H1 (cell line): ENCODE data around the gene APBA2. TPM values are rescaled to one million over a fixed set of nuclear protein-coding genes. Genes with fewer than 3 reads are reported as not detected.
"Not testable (repeated sequence)": the region's sequence is repeated elsewhere in the genome, so short reads cannot be mapped to it uniquely, and the experiment has no call there.

Experiments
- CTCF ChIA-PET: fragments of 300-600 bp; sonication (Branson Sonifier 250); formaldehyde crosslinking; loops from one replicate; lab custom pipeline; 2021; ENCODE audit not compliant: partially characterized antibody; lab: Charles Lee
- POLR2A ChIA-PET: fragments of 300-600 bp; sonication (Branson Sonifier 250); formaldehyde crosslinking; loops from one replicate; lab custom pipeline; 2021; ENCODE audit warnings: inconsistent platforms; ENCODE audit not compliant: partially characterized antibody; lab: Charles Lee
- DNase-seq, 2 experiments: peaks; one replicate each; pipeline versions ENCODE4 v3.0.0 to v3.0.0-alpha.2; 2010 to 2022; ENCODE audit warnings: low spot score in 2 of 2, low read depth in 1 of 2, mixed read lengths in 1 of 2
- FAIRE-seq: peaks from 2 replicates; lab custom pipeline; 2011; peaks lifted over from hg19 to GRCh38; lab: Jason Lieb, UNC
- H2AFZ ChIP-seq: 2 replicates; pipeline ENCODE4 v1.8.1; 2012; ENCODE audit warnings: low read length, inconsistent platforms
- H2AK5ac ChIP-seq: 2 replicates; pipeline ENCODE4 v1.6.1; 2013; ENCODE audit warnings: low read depth, low read length
- H2BK120ac ChIP-seq: replicated peaks from 2 replicates; pipeline ENCODE3; 2013; ENCODE audit warnings: low read depth, low read length, inconsistent platforms
- H2BK12ac ChIP-seq: 2 replicates; pipeline ENCODE4 v1.6.1; 2013; ENCODE audit warnings: low read depth, low read length
- H2BK15ac ChIP-seq: 2 replicates; pipeline ENCODE4 v1.6.1; 2013; ENCODE audit warnings: low read length
- H2BK20ac ChIP-seq: 2 replicates; pipeline ENCODE4 v1.6.1; 2013; ENCODE audit warnings: low read length
- H2BK5ac ChIP-seq: 2 replicates; pipeline ENCODE4 v1.6.1; 2013; ENCODE audit warnings: low read depth, low read length
- H3K14ac ChIP-seq: 2 replicates; pipeline ENCODE4 v1.6.1; 2013; ENCODE audit warnings: inconsistent platforms; ENCODE audit not compliant: insufficient read length
- H3K18ac ChIP-seq: 2 replicates; pipeline ENCODE4 v1.6.1; 2013; ENCODE audit warnings: low read length; ENCODE audit errors: extremely low read depth
- H3K23ac ChIP-seq: 2 replicates; pipeline ENCODE4 v1.6.1; 2013; ENCODE audit warnings: inconsistent platforms; ENCODE audit not compliant: insufficient read length
- H3K23me2 ChIP-seq: 2 replicates; pipeline ENCODE4 v1.6.1; 2013; ENCODE audit warnings: low read depth, low read length
- H3K27ac ChIP-seq: 2 replicates; pipeline ENCODE4 v1.6.1; 2011; ENCODE audit warnings: low read depth, low read length, inconsistent platforms
- H3K27me3 ChIP-seq, 4 experiments: replicated peaks in 1 of 4; 1 replicate in 1 of 4; 2 replicates in 3 of 4; pipeline versions ENCODE4 v1.6.1 to v1.8.1; 2011 to 2013; ENCODE audit warnings: low read length in 3 of 4, mild to moderate bottlenecking in 3 of 4, inconsistent platforms in 2 of 4, mixed read lengths in 2 of 4, moderate library complexity in 1 of 4; ENCODE audit not compliant: control insufficient read depth in 3 of 4, insufficient read depth in 3 of 4; ENCODE audit errors: extremely low read depth in 1 of 4
- H3K36me3 ChIP-seq, 4 experiments: 2 replicates each; pipeline versions ENCODE4 v1.6.1 to v1.8.1; 2011 to 2013; ENCODE audit warnings: mild to moderate bottlenecking in 4 of 4, low read length in 3 of 4, moderate library complexity in 2 of 4, control low read depth in 1 of 4, inconsistent platforms in 1 of 4; ENCODE audit not compliant: insufficient read depth in 4 of 4, control insufficient read depth in 2 of 4
- H3K4ac ChIP-seq: replicated peaks from 2 replicates; pipeline ENCODE3; 2013; ENCODE audit warnings: low read length, low read depth, mixed read lengths, inconsistent platforms; ENCODE audit not compliant: insufficient read length
- H3K4me1 ChIP-seq, 4 experiments: replicated peaks in 1 of 4; 1 replicate in 1 of 4; 2 replicates in 3 of 4; pipeline versions ENCODE4 v1.6.1 to v1.8.1; 2011 to 2013; ENCODE audit warnings: low read length in 3 of 4, inconsistent platforms in 2 of 4, mixed read lengths in 1 of 4; ENCODE audit not compliant: insufficient read depth in 4 of 4, control insufficient read depth in 3 of 4
- H3K4me2 ChIP-seq, 2 experiments: 2 replicates each; pipeline versions ENCODE4 v1.6.1 to v1.8.1; 2011 to 2013; ENCODE audit warnings: low read depth in 2 of 2, low read length in 2 of 2, control low read depth in 1 of 2, inconsistent platforms in 1 of 2, mild to moderate bottlenecking in 1 of 2; ENCODE audit not compliant: insufficient read depth in 1 of 2
- H3K4me3 ChIP-seq, 4 experiments: fragments of 200-600, 300-600 bp in 1 of 4; sonication (generic), shearing (Covaris generic), sonication (Bioruptor Twin) in 1 of 4; 2 replicates each; pipeline versions ENCODE4 v1.5.1 to v1.8.1; 2011 to 2016; ENCODE audit warnings: low read length in 4 of 4, low read depth in 3 of 4, control low read depth in 2 of 4, inconsistent platforms in 2 of 4, mild to moderate bottlenecking in 2 of 4, mixed read lengths in 1 of 4, moderate library complexity in 1 of 4; ENCODE audit not compliant: insufficient read depth in 2 of 4; ENCODE audit errors: extremely low read depth in 1 of 4
- H3K56ac ChIP-seq: replicated peaks from 2 replicates; pipeline ENCODE3; 2013; ENCODE audit warnings: low read depth, mild to moderate bottlenecking, mixed read lengths, low read length, inconsistent platforms; ENCODE audit not compliant: insufficient read length
- H3K79me1 ChIP-seq: 2 replicates; pipeline ENCODE4 v1.6.1; 2013; ENCODE audit warnings: low read depth, low read length, control low read depth
- H3K79me2 ChIP-seq, 2 experiments: 2 replicates each; pipeline versions ENCODE4 v1.6.1 to v1.8.1; 2012 to 2013; ENCODE audit warnings: low read length in 2 of 2, mild to moderate bottlenecking in 2 of 2, inconsistent platforms in 1 of 2; ENCODE audit not compliant: insufficient read depth in 2 of 2, control insufficient read depth in 1 of 2
- H3K9ac ChIP-seq, 4 experiments: replicated peaks in 1 of 4; 1 replicate in 1 of 4; 2 replicates in 3 of 4; pipeline versions ENCODE4 v1.6.1 to v1.8.1; 2011 to 2013; ENCODE audit warnings: low read depth in 3 of 4, low read length in 3 of 4, control low read depth in 2 of 4, mild to moderate bottlenecking in 2 of 4, moderate library complexity in 2 of 4, inconsistent platforms in 1 of 4; ENCODE audit errors: extremely low read depth in 1 of 4
- H3K9me3 ChIP-seq, 2 experiments: 2 replicates each; pipeline versions ENCODE4 v1.6.1 to v1.8.1; 2012 to 2013; ENCODE audit warnings: mild to moderate bottlenecking in 2 of 2, moderate library complexity in 2 of 2, control low read depth in 1 of 2, inconsistent platforms in 1 of 2, low read depth in 1 of 2, low read length in 1 of 2, mixed read lengths in 1 of 2; ENCODE audit not compliant: insufficient read depth in 2 of 2
- H4K20me1 ChIP-seq, 2 experiments: replicated peaks in 1 of 2; 2 replicates each; pipeline versions ENCODE3 to v1.8.1; 2011 to 2013; ENCODE audit warnings: inconsistent platforms in 2 of 2, low read length in 2 of 2, mild to moderate bottlenecking in 1 of 2; ENCODE audit not compliant: insufficient read depth in 2 of 2, control insufficient read depth in 1 of 2
- H4K5ac ChIP-seq: 2 replicates; pipeline ENCODE4 v1.6.1; 2013; ENCODE audit warnings: low read length, low read depth, mixed read lengths, inconsistent platforms; ENCODE audit not compliant: insufficient read length
- H4K8ac ChIP-seq: 2 replicates; pipeline ENCODE4 v1.8.0; 2013; ENCODE audit warnings: mild to moderate bottlenecking, moderate library complexity, low read length, inconsistent platforms; ENCODE audit not compliant: insufficient read depth; ENCODE audit errors: extremely low read depth
- H4K91ac ChIP-seq: replicated peaks from 2 replicates; pipeline ENCODE3; 2013; ENCODE audit warnings: low read length, mixed read lengths, inconsistent platforms; ENCODE audit not compliant: insufficient read length
- WGBS, 2 experiments: shearing (Covaris generic) in 1 of 2; methylation state at CpG; one replicate each; pipeline versions ENCODE4 v1.1.6 to v1.1.7; 2013 to 2015; ENCODE audit warnings: low lambda C conversion rate in 2 of 2, mixed read lengths in 2 of 2, inconsistent platforms in 1 of 2, low coverage in 1 of 2, missing lambda C conversion rate in 1 of 2; ENCODE audit not compliant: insufficient replicate concordance in 2 of 2, insufficient coverage in 1 of 2, insufficient read length in 1 of 2; ENCODE audit errors: extremely low coverage in 1 of 2, missing lambda C conversion rate in 1 of 2; 5-methylcytosine and 5-hydroxymethylcytosine counted together
- polyA plus RNA-seq, 7 experiments: library from polyadenylated mRNA; depleted of rRNA in 3 of 7; stranded (reverse) in 5 of 7; unstranded in 2 of 7; fragments of >200 nt in 5 of 7; fragments of 200-250 nt in 2 of 7; gene quantifications; 1 replicate in 5 of 7; 2 replicates in 1 of 7; 4 replicates in 1 of 7; pipeline versions ENCODE4 v1.2.1 to v1.2.3, GENCODE V29; 2011 to 2013; ENCODE audit warnings: missing spikeins in 2 of 7, mixed read lengths in 2 of 7
- total RNA-seq: library from RNA; stranded (reverse); fragmentation: NEBNext Ultra II Directional; extraction: Animal tissue kit (Norgen Biotek cat#: 25700); gene quantifications from 2 replicates; pipeline ENCODE4 v1.2.1, GENCODE V29; 2021

Gene APBA2
- total and polyA plus RNA-seq, 2 of the 8 experiments (the other 6 are each of a cell fraction or from before 2014, with no cell fraction given) = 15.5 to 19.0 TPM

GRCh38 chr15:28861589-28862293 is 24.0 kb upstream of the APBA2 start:
- H2BK120ac ChIP-seq, H3K4ac ChIP-seq, FAIRE-seq, H3K9ac ChIP-seq, H3K23ac ChIP-seq, H3K14ac ChIP-seq, DNase-seq, H4K5ac ChIP-seq, H3K4me1 ChIP-seq, H3K27me3 ChIP-seq, H2BK15ac ChIP-seq, H3K36me3 ChIP-seq, H2BK5ac ChIP-seq, POLR2A ChIA-PET, H3K79me2 ChIP-seq, H2BK12ac ChIP-seq, H3K18ac ChIP-seq, H4K8ac ChIP-seq, H3K79me1 ChIP-seq, H2AK5ac ChIP-seq, H3K4me2 ChIP-seq, H4K20me1 ChIP-seq, H2AFZ ChIP-seq, H3K27ac ChIP-seq, H3K4me3 ChIP-seq, H3K56ac ChIP-seq, H3K9me3 ChIP-seq, H3K23me2 ChIP-seq, H2BK20ac ChIP-seq, H4K91ac ChIP-seq: not testable (repeated sequence)
- CTCF ChIA-PET = interaction anchor here (0.7 kb wide), 2 partner anchors 9 to 94 kb away, joined by 3 read pairs; no protein-coding TSS in a partner anchor
- WGBS, 2 experiments = 95% methylated on average over 11 of the region's 11 CpGs; no CpG with 5 or more reads in 1 of the 2 experiments
